ENCODE data around the gene RPL36A.

Gene RPL36A

DNA sequence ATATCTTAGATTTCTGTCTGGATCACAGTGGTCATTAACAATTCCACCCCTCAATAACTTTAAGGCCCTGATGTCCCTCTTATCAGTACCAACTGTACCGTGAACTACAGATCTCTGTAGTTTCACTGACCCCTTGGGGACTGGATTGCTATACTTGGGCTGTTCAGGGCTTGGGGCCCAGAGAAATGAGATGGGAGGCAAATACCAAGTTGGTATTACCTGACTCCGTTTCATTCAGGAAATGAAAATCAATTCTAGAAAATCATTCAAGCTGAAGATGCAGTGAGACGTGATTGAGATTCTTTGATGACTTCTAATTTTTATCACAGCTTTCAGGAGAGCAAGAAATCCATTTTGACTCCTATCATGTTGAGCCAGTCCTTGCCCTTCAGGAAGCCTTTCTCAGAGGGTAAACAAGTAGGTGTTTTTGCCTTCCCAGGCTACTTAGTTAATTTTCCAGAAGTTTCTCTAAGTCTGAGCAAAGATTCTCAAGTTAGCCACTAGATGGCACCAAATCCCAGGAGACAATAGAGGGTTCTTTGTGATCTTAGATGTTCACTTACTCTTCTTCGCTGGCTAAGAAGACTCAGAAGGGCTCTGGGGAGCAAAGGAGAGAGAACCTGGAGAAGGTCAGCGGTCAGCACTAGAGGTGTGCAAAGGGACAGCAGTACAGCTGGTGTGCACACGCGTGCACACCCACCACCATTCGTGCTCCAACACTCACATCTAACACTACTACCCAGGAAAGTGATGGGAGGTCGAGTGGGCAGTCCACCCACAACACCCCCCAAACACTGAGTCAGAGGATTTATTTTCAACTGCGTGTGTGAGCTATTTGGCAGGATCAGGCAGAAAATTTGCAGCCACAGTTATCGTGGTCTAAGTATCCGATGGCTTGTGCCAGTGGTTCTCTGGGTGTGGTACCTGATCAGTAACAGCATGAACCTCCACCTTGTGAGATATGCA lies 24.7 kb downstream of the RPL36A start:
- Histone ChIP-seq H2AFZ (ENCODE audit: low read depth, low read length, severe bottlenecking) (no peak overlapping the region), H3K4me3 (ENCODE audit: insufficient read depth, low read length, poor library complexity, severe bottlenecking) (no peak overlapping the region), H3K9me3 (ENCODE audit: insufficient read depth, low read length) (no peaks in the 10 kb centered on the region), H3K9ac (ENCODE audit: low read length) (no peak overlapping the region), H3K79me2 (ENCODE audit: insufficient read depth, low read length) (peaks cover 19% of the 10 kb centered on the region), H3K9me2 (replicated peaks; ENCODE audit: insufficient read depth, low read length) (no peaks in the 10 kb centered on the region), H3K36me3 (ENCODE audit: low read length) (no peaks in the 10 kb centered on the region), H3K27ac (ENCODE audit: low read depth, low read length) (no peak overlapping the region), H4K20me1 (ENCODE audit: low read depth, low read length) (no peaks in the 10 kb centered on the region), H3K27me3 (ENCODE audit: low read length) (no peaks in the 10 kb centered on the region), H3K4me2 (ENCODE audit: low read depth, low read length, poor library complexity, severe bottlenecking) (no peak overlapping the region), H3F3A (ENCODE audit: insufficient read depth) (no peaks in the 10 kb centered on the region; the same call in 1 of the 2 replicates)
- TF ChIP-seq EZH2phosphoT487 (conservative IDR thresholded peaks at IDR 0.05; ENCODE audit: low read length) = no peak
- TF ChIP-seq CTCF (IDR thresholded peaks at IDR 0.05; ENCODE audit: insufficient read depth, low read length, poor library complexity, severe bottlenecking) = no peak

DNA sequence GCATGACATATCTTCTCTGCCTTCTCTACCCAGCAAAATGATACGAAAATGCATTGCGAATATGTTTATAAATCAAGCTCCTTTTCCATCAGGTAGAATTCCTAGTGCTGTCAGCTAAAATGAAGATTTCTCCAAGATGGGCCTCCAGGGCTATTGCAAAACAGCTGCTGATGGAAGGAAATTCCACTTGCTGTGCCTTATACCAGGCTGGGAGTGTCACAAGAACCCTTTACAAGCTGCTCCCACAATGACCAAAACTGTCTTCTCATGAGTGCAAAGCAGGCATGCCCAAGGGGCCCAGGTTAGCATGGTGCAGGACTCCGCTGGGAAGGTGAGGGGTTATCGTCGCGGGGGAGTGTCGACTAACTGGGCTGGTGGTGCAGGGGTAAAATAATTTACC lies 25.9 kb downstream of the RPL36A start:
- H3K4me3 ChIP-seq (ENCODE audit: insufficient read depth, low read length, poor library complexity, severe bottlenecking) = no peak overlapping the region
- H3K9ac ChIP-seq (ENCODE audit: low read length) = no peak overlapping the region
- H3K27me3 ChIP-seq (ENCODE audit: low read length) = no peaks in the 10 kb centered on the region
- no peaks in the 10 kb centered on the region for H3K9me3 ChIP-seq (ENCODE audit: insufficient read depth, low read length)
- H4K20me1 ChIP-seq (ENCODE audit: low read depth, low read length) = no peaks in the 10 kb centered on the region
- H3K4me2 ChIP-seq (ENCODE audit: low read depth, low read length, poor library complexity, severe bottlenecking) = no peak overlapping the region
- H2AFZ ChIP-seq (ENCODE audit: low read depth, low read length, severe bottlenecking) = no peak overlapping the region
- H3F3A ChIP-seq (ENCODE audit: insufficient read depth) = no peaks in the 10 kb centered on the region; the same call in 1 of the 2 replicates
- H3K27ac ChIP-seq (ENCODE audit: low read depth, low read length) = no peak overlapping the region
- no peaks in the 10 kb centered on the region for H3K9me2 ChIP-seq (replicated peaks; ENCODE audit: insufficient read depth, low read length)
- TF ChIP-seq EZH2phosphoT487 (conservative IDR thresholded peaks at IDR 0.05; ENCODE audit: low read length) (no peak), CTCF (IDR thresholded peaks at IDR 0.05; ENCODE audit: insufficient read depth, low read length, poor library complexity, severe bottlenecking) (no peak)
- no peaks in the 10 kb centered on the region for H3K36me3 ChIP-seq (ENCODE audit: low read length)
- peaks cover 9% of the 10 kb centered on the region for H3K79me2 ChIP-seq (ENCODE audit: insufficient read depth, low read length)

GRCh38 chrX:101417190-101417589 lies 26.4 kb downstream of the RPL36A start:
- no peak for TF ChIP-seq CTCF (IDR thresholded peaks at IDR 0.05; ENCODE audit: insufficient read depth, low read length, poor library complexity, severe bottlenecking)
- no peak for TF ChIP-seq EZH2phosphoT487 (conservative IDR thresholded peaks at IDR 0.05; ENCODE audit: low read length)
- Histone ChIP-seq H3K9ac (ENCODE audit: low read length) (no peak overlapping the region), H3K79me2 (ENCODE audit: insufficient read depth, low read length) (peaks cover 4% of the 10 kb centered on the region; the same call in 1 of the 2 replicates), H3K4me3 (ENCODE audit: insufficient read depth, low read length, poor library complexity, severe bottlenecking) (no peak overlapping the region), H4K20me1 (ENCODE audit: low read depth, low read length) (no peaks in the 10 kb centered on the region), H3K9me2 (replicated peaks; ENCODE audit: insufficient read depth, low read length) (no peaks in the 10 kb centered on the region), H2AFZ (ENCODE audit: low read depth, low read length, severe bottlenecking) (no peak overlapping the region), H3K9me3 (ENCODE audit: insufficient read depth, low read length) (no peaks in the 10 kb centered on the region), H3K27me3 (ENCODE audit: low read length) (no peaks in the 10 kb centered on the region), H3K36me3 (ENCODE audit: low read length) (no peaks in the 10 kb centered on the region), H3K27ac (ENCODE audit: low read depth, low read length) (no peak overlapping the region), H3K4me2 (ENCODE audit: low read depth, low read length, poor library complexity, severe bottlenecking) (no peak overlapping the region), H3F3A (ENCODE audit: insufficient read depth) (no peaks in the 10 kb centered on the region; the same call in 1 of the 2 replicates)
